A673 (cell line): ENCODE results near the gene TMEM202.

Experiments used
- EZH2 ChIP-seq: fragments of 200-600 bp; sonication (generic); IDR thresholded peaks from 2 replicates; pipeline ENCODE4 v1.6.1; 2017; ENCODE audit warnings: borderline replicate concordance, low read depth, mild to moderate bottlenecking, mixed read lengths, antibody characterized with exemption, low read length; ENCODE audit not compliant: poor library complexity, severe bottlenecking
- TF ChIP-seq, protein P1 (sequence below): fragments of 300-800, 200-600 bp; sonication (generic); conservative IDR thresholded peaks from 2 replicates; pipeline ENCODE4 v1.5.1; 2017; ENCODE audit warnings: low read depth, mild to moderate bottlenecking, antibody characterized with exemption, low read length, moderate library complexity, mixed read lengths

DNA sequence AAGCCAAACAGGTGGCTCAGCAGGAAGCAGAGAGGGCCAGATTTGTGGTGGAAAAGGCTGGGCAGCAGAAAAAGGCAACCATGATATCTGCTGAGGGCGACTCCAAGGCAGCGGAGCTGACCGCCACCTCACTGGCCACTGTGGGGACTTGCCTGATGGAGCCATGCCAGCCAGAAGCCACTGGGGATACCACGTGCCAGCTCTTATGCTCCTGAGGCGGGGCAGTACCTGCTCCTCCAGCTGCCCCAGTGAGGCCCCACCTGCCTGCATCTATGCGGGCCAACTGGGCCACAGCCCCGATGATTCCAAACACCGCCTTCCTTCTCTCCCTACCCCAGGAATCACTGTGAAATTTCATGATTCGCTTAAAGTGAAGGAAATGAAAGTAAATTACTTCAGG is 53.1 kb downstream of the TMEM202 start:
- TF ChIP-seq EZH2 = no peak
- TF ChIP-seq, protein P1, sequence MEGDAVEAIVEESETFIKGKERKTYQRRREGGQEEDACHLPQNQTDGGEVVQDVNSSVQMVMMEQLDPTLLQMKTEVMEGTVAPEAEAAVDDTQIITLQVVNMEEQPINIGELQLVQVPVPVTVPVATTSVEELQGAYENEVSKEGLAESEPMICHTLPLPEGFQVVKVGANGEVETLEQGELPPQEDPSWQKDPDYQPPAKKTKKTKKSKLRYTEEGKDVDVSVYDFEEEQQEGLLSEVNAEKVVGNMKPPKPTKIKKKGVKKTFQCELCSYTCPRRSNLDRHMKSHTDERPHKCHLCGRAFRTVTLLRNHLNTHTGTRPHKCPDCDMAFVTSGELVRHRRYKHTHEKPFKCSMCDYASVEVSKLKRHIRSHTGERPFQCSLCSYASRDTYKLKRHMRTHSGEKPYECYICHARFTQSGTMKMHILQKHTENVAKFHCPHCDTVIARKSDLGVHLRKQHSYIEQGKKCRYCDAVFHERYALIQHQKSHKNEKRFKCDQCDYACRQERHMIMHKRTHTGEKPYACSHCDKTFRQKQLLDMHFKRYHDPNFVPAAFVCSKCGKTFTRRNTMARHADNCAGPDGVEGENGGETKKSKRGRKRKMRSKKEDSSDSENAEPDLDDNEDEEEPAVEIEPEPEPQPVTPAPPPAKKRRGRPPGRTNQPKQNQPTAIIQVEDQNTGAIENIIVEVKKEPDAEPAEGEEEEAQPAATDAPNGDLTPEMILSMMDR = no peak
